Hepatocyte (in vitro differentiated cells): Measurements from ENCODE around the gene PPP1R17. TPM values are rescaled to one million over a fixed set of nuclear protein-coding genes. Genes with fewer than 3 reads are reported as not detected.

Experiments
- DNase-seq: peaks from one replicate; pipeline ENCODE4 v3.0.0-alpha.2; 2016; ENCODE audit warnings: low spot score
- H2AFZ ChIP-seq: fragments of 200-600 bp; sonication (generic); 2 replicates; pipeline ENCODE4 v1.6.0; 2016; ENCODE audit warnings: antibody characterized with exemption, mild to moderate bottlenecking
- H3K27ac ChIP-seq: fragments of 200-600 bp; sonication (generic); 2 replicates; pipeline ENCODE4 v1.5.1; 2016; ENCODE audit warnings: mild to moderate bottlenecking
- H3K27me3 ChIP-seq: fragments of 200-600 bp; sonication (generic); 2 replicates; pipeline ENCODE4 v1.6.1; 2016
- H3K36me3 ChIP-seq: fragments of 200-600 bp; sonication (generic); replicated peaks from 2 replicates; pipeline ENCODE4 v1.5.1; 2016; ENCODE audit warnings: low read depth; ENCODE audit not compliant: insufficient read depth
- H3K4me1 ChIP-seq: fragments of 200-600 bp; sonication (generic); 2 replicates; pipeline ENCODE4 v1.5.1; 2016; ENCODE audit warnings: mild to moderate bottlenecking, moderate library complexity; ENCODE audit not compliant: insufficient read depth
- H3K4me2 ChIP-seq: fragments of 200-600 bp; sonication (generic); 2 replicates; pipeline ENCODE4 v1.6.0; 2016
- H3K4me3 ChIP-seq: fragments of 200-600 bp; sonication (generic); 2 replicates; pipeline ENCODE4 v1.5.1; 2016; ENCODE audit warnings: mild to moderate bottlenecking
- H3K79me2 ChIP-seq: fragments of 200-600 bp; sonication (generic); 2 replicates; pipeline ENCODE4 v1.6.0; 2017; ENCODE audit warnings: mild to moderate bottlenecking
- H3K9me2 ChIP-seq: fragments of 200-600 bp; sonication (generic); replicated peaks from 2 replicates; pipeline ENCODE4 v1.6.0; 2017; ENCODE audit warnings: mild to moderate bottlenecking; ENCODE audit not compliant: insufficient read depth
- H3K9me3 ChIP-seq: fragments of 200-600 bp; sonication (generic); 2 replicates; pipeline ENCODE4 v1.5.1; 2016; ENCODE audit warnings: low read depth, mild to moderate bottlenecking
- H4K20me1 ChIP-seq: fragments of 200-600 bp; sonication (generic); 2 replicates; pipeline ENCODE4 v1.6.0; 2016; ENCODE audit warnings: mild to moderate bottlenecking; ENCODE audit not compliant: insufficient read depth, poor library complexity, severe bottlenecking
- CTCF ChIP-seq: fragments of 200-600 bp; sonication (generic); IDR thresholded peaks from 2 replicates; pipeline ENCODE4 v1.5.1; 2016; ENCODE audit warnings: antibody characterized with exemption, mild to moderate bottlenecking; ENCODE audit not compliant: poor library complexity
- EZH2 ChIP-seq: fragments of 200-600 bp; sonication (generic); IDR thresholded peaks from 2 replicates; pipeline ENCODE4 v1.6.1; 2016; ENCODE audit warnings: antibody characterized with exemption, mild to moderate bottlenecking, borderline replicate concordance
- EZH2phosphoT487 ChIP-seq: fragments of 200-600 bp; sonication (generic); IDR thresholded peaks from one replicate; pipeline ENCODE4 v1.6.1; 2018; ENCODE audit warnings: antibody characterized with exemption, mild to moderate bottlenecking, low read depth, moderate library complexity; ENCODE audit not compliant: unreplicated experiment, severe bottlenecking
- WGBS: methylation state at CpG from one replicate; pipeline ENCODE4 v1.1.6; 2016; ENCODE audit warnings: low lambda C conversion rate; ENCODE audit errors: missing lambda C conversion rate; 5-methylcytosine and 5-hydroxymethylcytosine counted together
- polyA plus RNA-seq: library from polyadenylated mRNA; unstranded; fragments of >200 nt; fragmentation: Nextera tagmentation; extraction: Ambion mirVana; gene quantifications from 2 replicates; pipeline ENCODE4 v1.2.1, GENCODE V29; 2016
- total RNA-seq: library from RNA; depleted of rRNA; stranded (reverse); fragments of >200 nt; gene quantifications from 2 replicates; pipeline ENCODE4 v1.2.3, GENCODE V29; 2014

Gene PPP1R17
- total and polyA plus RNA-seq, 2 experiments from 2014 or later = not detected

DNA sequence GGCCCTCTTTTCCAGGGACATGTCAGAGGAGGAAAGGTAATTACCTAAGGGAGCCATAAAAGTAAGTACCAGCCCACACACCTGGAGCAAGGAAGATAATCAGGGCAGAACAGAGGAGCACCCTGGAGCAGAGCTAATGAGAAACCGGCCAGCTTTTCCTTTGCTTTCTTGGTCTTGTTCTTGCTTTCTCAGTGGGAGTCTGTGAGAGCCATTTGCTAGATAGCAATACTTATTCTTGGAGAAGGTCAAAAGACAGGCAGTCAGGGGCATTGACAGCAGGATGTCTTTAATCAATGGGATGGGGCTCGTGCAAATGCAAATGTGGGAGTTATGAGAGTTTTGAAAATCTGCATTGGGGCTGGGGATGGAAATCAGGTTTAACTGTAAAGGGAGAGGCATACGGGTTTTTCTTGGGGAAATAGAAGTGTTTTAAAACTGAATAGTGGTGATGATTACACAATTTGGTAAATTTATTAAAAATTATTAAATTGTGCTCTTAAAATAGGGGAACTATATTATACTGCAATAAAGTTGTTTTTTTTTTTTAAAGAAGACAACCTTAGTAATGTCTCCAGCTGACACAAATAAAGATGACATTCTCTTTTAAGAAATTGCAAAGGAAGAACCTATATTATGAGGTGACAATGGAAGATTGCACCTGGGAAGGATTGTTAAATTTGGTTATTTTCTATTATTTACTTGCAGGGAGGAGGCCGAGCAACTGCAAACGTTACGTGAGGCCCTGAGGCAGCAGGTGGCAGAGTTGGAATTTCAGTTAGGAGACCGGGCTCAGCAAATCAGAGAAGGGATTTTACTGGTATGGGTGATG lies 35.6 kb upstream of the PPP1R17 start:
- no peak overlapping the region for H3K27ac ChIP-seq
- no peaks in the 10 kb centered on the region for H4K20me1 ChIP-seq
- H3K27me3 ChIP-seq = no peaks in the 10 kb centered on the region
- no peak for TF ChIP-seq EZH2phosphoT487
- no peak for TF ChIP-seq EZH2
- TF ChIP-seq CTCF = no peak
- no peak overlapping the region for H3K4me2 ChIP-seq
- H3K9me2 ChIP-seq = no peaks in the 10 kb centered on the region
- no peaks in the 10 kb centered on the region for H3K9me3 ChIP-seq
- no peaks in the 10 kb centered on the region for H3K79me2 ChIP-seq
- H2AFZ ChIP-seq = no peak overlapping the region
- WGBS = 53% methylated on average over 7 of the region's 7 CpGs
- no peak for DNase-seq
- H3K36me3 ChIP-seq = no peaks in the 10 kb centered on the region
- H3K4me1 ChIP-seq = no peaks in the 10 kb centered on the region
- no peak overlapping the region for H3K4me3 ChIP-seq

GRCh38 chr7:31652063-31652326 lies 35.0 kb upstream of the PPP1R17 start:
- no peak for DNase-seq
- Histone ChIP-seq H3K36me3 (no peaks in the 10 kb centered on the region), H3K4me3 (no peak overlapping the region), H3K9me3 (no peaks in the 10 kb centered on the region), H3K27me3 (no peaks in the 10 kb centered on the region), H3K9me2 (no peaks in the 10 kb centered on the region), H3K4me2 (no peak overlapping the region), H4K20me1 (no peaks in the 10 kb centered on the region), H3K79me2 (no peaks in the 10 kb centered on the region), H2AFZ (no peak overlapping the region), H3K27ac (no peak overlapping the region), H3K4me1 (no peaks in the 10 kb centered on the region)
- no peak for TF ChIP-seq EZH2phosphoT487
- no peak for TF ChIP-seq CTCF
- no peak for TF ChIP-seq EZH2

GRCh38 chr7:31663072-31663471 lies 23.9 kb upstream of the PPP1R17 start:
- TF ChIP-seq EZH2 (no peak), CTCF (no peak), EZH2phosphoT487 (no peak)
- H3K4me3 ChIP-seq = no peak overlapping the region
- DNase-seq = no peak
- H3K9me3 ChIP-seq = no peaks in the 10 kb centered on the region
- H3K27me3 ChIP-seq = peaks cover 3% of the 10 kb centered on the region
- H3K4me1 ChIP-seq = no peaks in the 10 kb centered on the region
- no peak overlapping the region for H3K4me2 ChIP-seq
- H3K79me2 ChIP-seq = no peaks in the 10 kb centered on the region
- no peak overlapping the region for H3K27ac ChIP-seq
- no peaks in the 10 kb centered on the region for H4K20me1 ChIP-seq
- H2AFZ ChIP-seq = no peak overlapping the region
- no peaks in the 10 kb centered on the region for H3K36me3 ChIP-seq
- WGBS = 57% methylated on average over 5 of the region's 5 CpGs
- H3K9me2 ChIP-seq = no peaks in the 10 kb centered on the region

DNA sequence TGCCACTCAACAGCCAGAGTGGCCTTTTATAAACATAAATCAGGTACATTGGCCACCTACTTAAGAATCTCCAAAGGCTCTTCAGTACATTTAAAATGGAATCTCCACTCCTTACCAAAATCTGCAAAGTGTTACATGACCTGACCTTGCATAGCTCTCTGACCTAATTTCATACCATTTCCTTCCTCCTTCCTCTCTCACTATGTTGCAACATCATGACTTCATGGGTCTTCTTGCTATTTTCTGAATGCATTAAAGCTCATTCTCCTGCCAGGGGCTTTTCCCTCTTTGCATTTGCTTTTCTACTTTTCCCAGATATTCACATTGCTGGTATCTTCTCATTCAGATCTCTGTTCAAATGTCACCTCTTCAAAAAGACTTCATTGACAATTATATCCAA lies 22.1 kb upstream of the PPP1R17 start:
- DNase-seq = no peak
- TF ChIP-seq EZH2phosphoT487 (no peak), EZH2 (no peak), CTCF (no peak)

More for the DNA sequence above, 22.1 kb upstream of the PPP1R17 start:
- H3K27ac ChIP-seq = no peak overlapping the region
- H4K20me1 ChIP-seq = no peaks in the 10 kb centered on the region
- H3K9me3 ChIP-seq = no peaks in the 10 kb centered on the region
- H3K9me2 ChIP-seq = no peaks in the 10 kb centered on the region
- H3K4me3 ChIP-seq = no peak overlapping the region
- no peaks in the 10 kb centered on the region for H3K36me3 ChIP-seq
- no peaks in the 10 kb centered on the region for H3K4me1 ChIP-seq
- no peak overlapping the region for H3K4me2 ChIP-seq
- no peak overlapping the region for H2AFZ ChIP-seq
- no peaks in the 10 kb centered on the region for H3K79me2 ChIP-seq
- H3K27me3 ChIP-seq = peaks cover 3% of the 10 kb centered on the region
